Fibroblast of lung (primary cell): ENCODE data around the gene EDRF1. TPM values are rescaled to one million over a fixed set of nuclear protein-coding genes. Genes with fewer than 3 reads are reported as not detected.
A peak's percentile ranks its signal among the peaks of the same experiment; 100 is the strongest.

Experiments used
- DNase-seq, 2 donors: peaks; one replicate each; pipeline versions ENCODE4 v3.0.0 to v3.0.0-alpha.2; 2010; ENCODE audit warnings: low read depth in 2 of 2
- H2AFZ ChIP-seq: 2 replicates; pipeline ENCODE4 v1.5.1; 2012; ENCODE audit warnings: low read length, control low read depth, inconsistent platforms
- H3K27ac ChIP-seq: 2 replicates; pipeline ENCODE4 v1.5.1; 2011; ENCODE audit warnings: low read length, control low read depth; ENCODE audit not compliant: insufficient read depth
- H3K27me3 ChIP-seq: 2 replicates; pipeline ENCODE4 v1.5.1; 2011; ENCODE audit warnings: mild to moderate bottlenecking, low read length; ENCODE audit not compliant: control insufficient read depth, insufficient read depth
- H3K36me3 ChIP-seq: 2 replicates; pipeline ENCODE4 v1.5.1; 2011; ENCODE audit warnings: low read length; ENCODE audit not compliant: control insufficient read depth, insufficient read depth
- H3K4me1 ChIP-seq: 2 replicates; pipeline ENCODE4 v1.5.1; 2011; ENCODE audit warnings: low read length; ENCODE audit not compliant: control insufficient read depth, insufficient read depth; ENCODE audit errors: extremely low read depth
- H3K4me2 ChIP-seq: 2 replicates; pipeline ENCODE4 v1.5.1; 2011; ENCODE audit warnings: low read length, control low read depth; ENCODE audit not compliant: insufficient read depth; ENCODE audit errors: extremely low read depth
- H3K4me3 ChIP-seq, 4 experiments: fragments of 200-600 bp in 1 of 4; sonication (generic) in 1 of 4; replicated peaks in 1 of 4; 2 replicates each; pipeline ENCODE4 v1.5.1; 2011 to 2016; ENCODE audit warnings: low read length in 4 of 4, low read depth in 3 of 4, mild to moderate bottlenecking in 3 of 4, control low read depth in 2 of 4, inconsistent platforms in 1 of 4, mixed read lengths in 1 of 4; ENCODE audit not compliant: insufficient read depth in 1 of 4; ENCODE audit errors: control extremely low read depth in 1 of 4
- H3K79me2 ChIP-seq: 2 replicates; pipeline ENCODE4 v1.5.1; 2012; ENCODE audit warnings: mild to moderate bottlenecking, low read length, inconsistent platforms; ENCODE audit not compliant: control insufficient read depth, insufficient read depth
- H3K9ac ChIP-seq: 2 replicates; pipeline ENCODE4 v1.5.1; 2011; ENCODE audit warnings: mild to moderate bottlenecking, low read length, control low read depth; ENCODE audit not compliant: insufficient read depth
- H3K9me3 ChIP-seq: 2 replicates; pipeline ENCODE4 v1.5.1; 2012; ENCODE audit warnings: low read depth, low read length; ENCODE audit not compliant: control insufficient read depth, insufficient read depth
- H4K20me1 ChIP-seq: 2 replicates; pipeline ENCODE4 v1.5.1; 2011; ENCODE audit warnings: low read length; ENCODE audit not compliant: control insufficient read depth, insufficient read depth; ENCODE audit errors: extremely low read depth
- EZH2 ChIP-seq: IDR thresholded peaks from 2 replicates; pipeline ENCODE4 v1.5.1; 2012; ENCODE audit warnings: low read length, control low read depth, mild to moderate bottlenecking; ENCODE audit errors: missing control alignments
- polyA plus RNA-seq, 2 donors: library from polyadenylated mRNA; depleted of rRNA in 1 of 2; stranded (reverse) in 1 of 2; unstranded in 1 of 2; fragments of >200 nt; gene quantifications; 2 replicates each; pipeline ENCODE4 v1.2.1, GENCODE V29; 2011 to 2012; ENCODE audit warnings: missing spikeins in 1 of 2
- total RNA-seq: library from RNA; depleted of rRNA; stranded (reverse); fragments of >200 nt; gene quantifications from 2 replicates; pipeline ENCODE4 v1.2.1, GENCODE V29; 2014
- TF ChIP-seq, protein P1 (sequence below), 2 donors: IDR thresholded peaks in 1 of 2; conservative IDR thresholded peaks in 1 of 2; 1 replicate in 1 of 2; 2 replicates in 1 of 2; pipeline ENCODE4 v1.5.1; 2011 to 2012; ENCODE audit warnings: low read length in 2 of 2, control low read depth in 1 of 2, inconsistent platforms in 1 of 2, low read depth in 1 of 2, mild to moderate bottlenecking in 1 of 2

The EDRF1 gene
- total and polyA plus RNA-seq, 2 donors (not counting 1 experiment from before 2014, with no cell fraction given): 19.9 to 25.3 TPM

DNA sequence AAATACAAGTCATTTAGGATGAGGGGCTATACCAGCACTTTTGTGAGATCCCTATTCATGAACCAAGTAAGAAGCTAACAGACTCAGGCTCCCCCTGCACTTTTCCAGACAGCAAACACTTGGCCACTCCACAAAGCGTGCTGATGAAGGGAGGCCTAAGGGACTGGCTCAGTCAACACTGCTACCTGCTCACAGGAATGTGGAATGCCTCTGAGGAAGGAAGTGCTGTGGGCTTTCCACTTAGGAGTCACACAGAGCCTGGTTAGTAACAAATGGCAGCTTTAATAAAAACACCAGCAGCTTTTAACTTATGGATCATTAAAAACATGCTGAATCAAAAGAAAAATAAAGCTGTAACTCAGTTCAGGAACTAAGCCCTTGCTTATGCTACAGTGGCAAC lies 88.5 kb downstream of the EDRF1 start:
- Histone ChIP-seq H3K27ac (no peak overlapping the region), H3K9ac (no peak overlapping the region), H3K9me3 (no peaks in the 10 kb centered on the region), H2AFZ (no peak overlapping the region), H4K20me1 (no peaks in the 10 kb centered on the region), H3K4me1 (no peaks in the 10 kb centered on the region), H3K4me2 (no peak overlapping the region), H3K27me3 (no peaks in the 10 kb centered on the region), H3K36me3 (peaks cover 2% of the 10 kb centered on the region), H3K4me3 (no peak overlapping the region), H3K79me2 (no peaks in the 10 kb centered on the region)
- TF ChIP-seq EZH2: no peak
- TF ChIP-seq, protein P1, sequence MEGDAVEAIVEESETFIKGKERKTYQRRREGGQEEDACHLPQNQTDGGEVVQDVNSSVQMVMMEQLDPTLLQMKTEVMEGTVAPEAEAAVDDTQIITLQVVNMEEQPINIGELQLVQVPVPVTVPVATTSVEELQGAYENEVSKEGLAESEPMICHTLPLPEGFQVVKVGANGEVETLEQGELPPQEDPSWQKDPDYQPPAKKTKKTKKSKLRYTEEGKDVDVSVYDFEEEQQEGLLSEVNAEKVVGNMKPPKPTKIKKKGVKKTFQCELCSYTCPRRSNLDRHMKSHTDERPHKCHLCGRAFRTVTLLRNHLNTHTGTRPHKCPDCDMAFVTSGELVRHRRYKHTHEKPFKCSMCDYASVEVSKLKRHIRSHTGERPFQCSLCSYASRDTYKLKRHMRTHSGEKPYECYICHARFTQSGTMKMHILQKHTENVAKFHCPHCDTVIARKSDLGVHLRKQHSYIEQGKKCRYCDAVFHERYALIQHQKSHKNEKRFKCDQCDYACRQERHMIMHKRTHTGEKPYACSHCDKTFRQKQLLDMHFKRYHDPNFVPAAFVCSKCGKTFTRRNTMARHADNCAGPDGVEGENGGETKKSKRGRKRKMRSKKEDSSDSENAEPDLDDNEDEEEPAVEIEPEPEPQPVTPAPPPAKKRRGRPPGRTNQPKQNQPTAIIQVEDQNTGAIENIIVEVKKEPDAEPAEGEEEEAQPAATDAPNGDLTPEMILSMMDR (conservative IDR thresholded peaks at IDR 0.05 in 1 of 2, IDR thresholded peaks at IDR 0.05 in 1 of 2; ENCODE audit: low read depth in 1 of 2, low read length in 2 of 2): no peak
- no peak for DNase-seq

DNA sequence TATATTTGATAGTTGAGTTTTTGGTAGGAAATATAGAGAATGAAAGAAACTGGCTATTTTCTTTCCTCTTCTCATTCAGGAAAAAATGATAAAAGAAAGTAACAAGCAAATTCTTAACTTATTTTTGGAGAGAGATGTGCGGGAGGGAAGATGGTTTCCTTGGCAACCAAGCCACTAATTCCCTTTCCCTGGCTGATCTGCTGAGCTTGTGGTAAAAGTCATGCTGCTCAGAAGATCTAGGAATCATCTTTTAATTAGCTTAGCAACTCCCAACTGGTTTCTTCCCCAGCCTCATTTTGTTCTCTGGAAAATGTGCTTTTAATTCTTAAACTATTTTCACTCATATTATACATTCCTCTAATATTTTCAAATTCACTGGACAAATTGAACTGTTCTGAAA lies 91.7 kb downstream of the EDRF1 start:
- no peak for DNase-seq
- Histone ChIP-seq H2AFZ (no peak overlapping the region), H3K9ac (no peak overlapping the region), H3K79me2 (no peaks in the 10 kb centered on the region), H3K4me2 (no peak overlapping the region), H3K27ac (no peak overlapping the region), H3K4me1 (no peaks in the 10 kb centered on the region), H3K4me3 (no peak overlapping the region), H4K20me1 (no peaks in the 10 kb centered on the region), H3K9me3 (no peaks in the 10 kb centered on the region), H3K36me3 (peaks cover 2% of the 10 kb centered on the region), H3K27me3 (no peaks in the 10 kb centered on the region)
- no peak for TF ChIP-seq EZH2
- TF ChIP-seq, protein P1 (conservative IDR thresholded peaks at IDR 0.05 in 1 of 2, IDR thresholded peaks at IDR 0.05 in 1 of 2; ENCODE audit: low read depth in 1 of 2, low read length in 2 of 2): no peak

DNA sequence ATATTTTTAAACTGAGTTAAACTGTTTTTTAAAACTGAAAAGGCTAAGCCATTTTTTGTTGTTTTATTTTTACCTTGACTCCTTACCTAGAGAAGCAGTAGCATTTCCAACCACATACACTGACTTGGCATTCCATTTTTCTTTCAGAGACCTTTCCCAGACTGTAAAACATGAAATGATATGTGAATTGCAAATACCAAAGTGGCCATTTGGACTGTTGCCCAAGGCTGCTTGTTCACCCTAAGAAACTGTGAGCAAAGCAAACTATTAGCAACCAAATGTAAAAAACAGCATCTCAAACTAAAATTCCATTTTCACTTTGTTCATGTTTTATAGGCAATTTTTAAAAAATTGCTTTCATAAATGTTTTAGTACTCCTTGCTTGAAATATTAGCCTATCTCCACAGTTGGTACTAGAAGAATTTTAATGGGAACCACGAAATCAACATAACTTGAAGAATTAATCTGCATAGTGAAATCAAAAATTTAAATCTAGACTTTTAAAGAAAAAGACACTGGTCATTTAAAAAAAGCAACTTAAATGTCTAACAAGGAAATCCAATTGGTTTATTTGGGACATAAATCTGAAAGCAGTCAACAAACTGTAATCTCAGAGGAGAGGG lies 92.7 kb downstream of the EDRF1 start:
- TF ChIP-seq, protein P1 (conservative IDR thresholded peaks at IDR 0.05 in 1 of 2, IDR thresholded peaks at IDR 0.05 in 1 of 2; ENCODE audit: low read depth in 1 of 2, low read length in 2 of 2): no peak
- TF ChIP-seq EZH2: no peak
- DNase-seq: peak; percentile 10 to 67
- peaks cover 2% of the 10 kb centered on the region for H3K36me3 ChIP-seq
- no peak overlapping the region for H3K27ac ChIP-seq
- H3K4me2 ChIP-seq: no peak overlapping the region
- H4K20me1 ChIP-seq: no peaks in the 10 kb centered on the region
- no peaks in the 10 kb centered on the region for H3K79me2 ChIP-seq
- no peak overlapping the region for H3K9ac ChIP-seq
- no peaks in the 10 kb centered on the region for H3K4me1 ChIP-seq
- no peaks in the 10 kb centered on the region for H3K27me3 ChIP-seq
- H2AFZ ChIP-seq: no peak overlapping the region
- H3K4me3 ChIP-seq: no peak overlapping the region
- H3K9me3 ChIP-seq: no peaks in the 10 kb centered on the region

Other genes with a start within 250 kb of the EDRF1 start
- not detected in 2 replicates for gene TEX36, start 36.5 kb upstream of the EDRF1 start, total RNA-seq
- gene TEX36, start 36.5 kb upstream of the EDRF1 start, polyA plus RNA-seq: 0.32 TPM in 1 of 2 replicates, not detected in the other
- 0.17 and 0.26 TPM in 2 replicates for gene MMP21, start 56.1 kb downstream of the EDRF1 start, total RNA-seq
- 0.05 TPM in 1 of 2 replicates, not detected in the other for gene MMP21, start 56.1 kb downstream of the EDRF1 start, polyA plus RNA-seq
- gene UROS, start 103.5 kb downstream of the EDRF1 start, total RNA-seq: 60.4 and 75.0 TPM in 2 replicates
- gene UROS, start 103.5 kb downstream of the EDRF1 start, polyA plus RNA-seq: 54.4 and 63.9 TPM in 2 replicates
- 31.3 and 32.0 TPM in 2 replicates for gene BCCIP, start 103.8 kb downstream of the EDRF1 start, total RNA-seq
- gene BCCIP, start 103.8 kb downstream of the EDRF1 start, polyA plus RNA-seq: 72.2 and 88.9 TPM in 2 replicates
- gene DHX32, start 161.6 kb downstream of the EDRF1 start, total RNA-seq: 33.7 and 36.0 TPM in 2 replicates
- gene DHX32, start 161.6 kb downstream of the EDRF1 start, polyA plus RNA-seq: 29.0 and 31.1 TPM in 2 replicates
- 0.83 and 2.6 TPM in 2 replicates for gene FANK1, start 176.9 kb downstream of the EDRF1 start, total RNA-seq
- 1.6 and 4.4 TPM in 2 replicates for gene FANK1, start 176.9 kb downstream of the EDRF1 start, polyA plus RNA-seq